Omental fat pad (tissue), 4 donors: Measurements from ENCODE around the gene AK9. TPM values are rescaled to one million over a fixed set of nuclear protein-coding genes. Genes with fewer than 3 reads are reported as not detected.

ENCODE experiments used
- ATAC-seq: fragments of 150-250 bp; one replicate; pipeline ENCODE4 v1.9.1; 2016; ENCODE audit warnings: mild to moderate bottlenecking, moderate library complexity; ENCODE audit not compliant: low FRiP score
- DNase-seq: peaks from one replicate; pipeline ENCODE4 v3.0.0-alpha.2; 2019; ENCODE audit warnings: low spot score
- total RNA-seq, 4 donors: library from RNA; depleted of rRNA; stranded (reverse); fragments of >200 nt; gene quantifications; one replicate each; pipeline ENCODE4 v1.1.0, GENCODE V29; 2016
- TF ChIP-seq, protein P1 (sequence below), 3 donors: fragments of 450-650 bp; IDR thresholded peaks; one replicate each; pipeline ENCODE4 v1.5.1; 2016 to 2017; ENCODE audit warnings: antibody characterized with exemption in 3 of 3, mild to moderate bottlenecking in 3 of 3, moderate library complexity in 2 of 3

The AK9 gene
- total RNA-seq, 4 donors from 2014 or later = 5.4 to 14.8 (median 8.2) TPM

DNA sequence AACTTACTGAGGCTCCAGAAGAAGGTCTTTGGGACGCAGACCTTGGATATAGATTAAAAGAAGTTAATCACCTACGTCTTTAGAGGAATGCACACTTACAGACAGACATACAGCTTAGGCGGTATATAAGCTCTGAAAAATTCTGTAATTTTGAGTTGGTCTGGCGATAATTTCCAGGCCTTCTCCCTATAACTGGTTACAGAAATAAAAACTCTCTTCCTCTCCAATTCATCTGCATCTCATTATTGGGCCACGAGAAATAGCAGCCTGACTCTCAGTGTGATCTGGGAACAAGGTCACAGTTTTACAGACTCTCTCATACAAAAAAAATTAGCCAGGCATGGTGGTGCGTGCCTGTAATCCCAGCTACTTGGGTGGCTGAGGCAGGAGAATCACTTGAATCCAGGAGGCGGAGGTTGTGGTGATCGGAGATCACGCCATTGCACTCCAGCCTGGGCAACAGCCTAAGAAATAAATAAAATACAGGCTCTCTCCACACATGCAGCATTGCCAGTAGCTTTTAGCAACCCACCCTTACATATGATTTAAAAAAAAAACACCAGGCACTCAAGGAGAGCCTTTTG is 212.7 kb downstream of the AK9 start:
- ATAC-seq (no peak), DNase-seq (no peak)
- TF ChIP-seq, protein P1, sequence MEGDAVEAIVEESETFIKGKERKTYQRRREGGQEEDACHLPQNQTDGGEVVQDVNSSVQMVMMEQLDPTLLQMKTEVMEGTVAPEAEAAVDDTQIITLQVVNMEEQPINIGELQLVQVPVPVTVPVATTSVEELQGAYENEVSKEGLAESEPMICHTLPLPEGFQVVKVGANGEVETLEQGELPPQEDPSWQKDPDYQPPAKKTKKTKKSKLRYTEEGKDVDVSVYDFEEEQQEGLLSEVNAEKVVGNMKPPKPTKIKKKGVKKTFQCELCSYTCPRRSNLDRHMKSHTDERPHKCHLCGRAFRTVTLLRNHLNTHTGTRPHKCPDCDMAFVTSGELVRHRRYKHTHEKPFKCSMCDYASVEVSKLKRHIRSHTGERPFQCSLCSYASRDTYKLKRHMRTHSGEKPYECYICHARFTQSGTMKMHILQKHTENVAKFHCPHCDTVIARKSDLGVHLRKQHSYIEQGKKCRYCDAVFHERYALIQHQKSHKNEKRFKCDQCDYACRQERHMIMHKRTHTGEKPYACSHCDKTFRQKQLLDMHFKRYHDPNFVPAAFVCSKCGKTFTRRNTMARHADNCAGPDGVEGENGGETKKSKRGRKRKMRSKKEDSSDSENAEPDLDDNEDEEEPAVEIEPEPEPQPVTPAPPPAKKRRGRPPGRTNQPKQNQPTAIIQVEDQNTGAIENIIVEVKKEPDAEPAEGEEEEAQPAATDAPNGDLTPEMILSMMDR (IDR thresholded peaks at IDR 0.05) = no peak

DNA sequence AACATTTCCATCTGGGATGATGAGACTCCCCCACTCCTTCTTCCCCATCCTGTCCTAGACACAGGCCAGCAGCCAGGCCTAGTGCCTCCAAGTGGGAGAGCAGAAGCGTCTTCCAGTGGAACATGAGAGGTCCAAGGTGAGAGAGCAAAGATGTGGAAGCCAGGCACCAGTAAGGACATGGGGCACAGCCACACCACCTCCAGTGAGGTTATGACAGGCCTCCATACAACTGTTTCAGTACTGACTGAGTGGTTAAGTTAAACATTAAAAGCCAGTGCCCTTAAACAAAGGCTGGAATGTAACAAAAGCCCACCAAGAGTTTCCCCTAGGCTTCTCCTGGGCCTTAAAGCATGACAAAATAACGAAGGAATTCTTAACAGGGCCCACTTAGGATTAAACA is 213.3 kb downstream of the AK9 start:
- no peak for DNase-seq
- no peak for ATAC-seq
- TF ChIP-seq, protein P1 (IDR thresholded peaks at IDR 0.05) = no peak

DNA sequence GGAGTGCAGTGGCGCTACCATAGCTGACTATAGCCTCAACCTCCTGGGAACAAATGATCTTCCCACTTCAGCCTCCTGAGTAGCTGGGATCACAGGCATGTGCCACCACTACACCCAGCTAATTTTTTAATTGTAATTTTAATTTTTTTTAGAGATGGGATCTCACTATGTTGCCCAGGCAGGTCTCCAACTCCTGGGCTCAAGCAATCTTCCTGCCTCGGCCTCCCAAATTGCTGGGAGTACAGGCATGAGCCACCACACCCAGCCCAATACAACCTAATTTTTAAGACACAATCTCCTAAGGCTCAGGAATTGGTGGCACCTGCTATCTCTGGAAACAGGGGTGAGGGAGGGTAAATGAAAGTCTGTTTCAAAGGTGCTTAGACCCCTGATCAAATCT is 213.8 kb downstream of the AK9 start:
- no peak for ATAC-seq
- TF ChIP-seq, protein P1 (IDR thresholded peaks at IDR 0.05) = no peak
- DNase-seq = no peak

DNA sequence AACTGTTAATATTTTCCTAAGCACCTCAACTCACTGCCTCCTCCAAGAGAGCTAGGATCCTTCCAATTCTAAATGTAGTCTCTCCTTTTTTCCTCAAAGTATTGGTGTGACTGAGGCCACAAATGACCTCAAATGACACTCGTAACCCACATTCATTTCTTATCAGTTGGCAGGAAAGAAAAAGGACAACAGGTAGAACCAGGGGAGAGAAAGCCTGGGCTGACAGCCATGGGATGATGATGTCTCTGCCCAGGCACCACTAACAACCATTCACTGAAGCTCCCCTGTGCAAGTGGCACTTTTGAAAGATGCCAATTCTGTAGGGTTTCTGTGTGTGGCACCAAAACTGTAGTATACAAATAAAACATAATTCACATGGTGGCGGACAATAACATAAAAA is 215.4 kb downstream of the AK9 start:
- TF ChIP-seq, protein P1 (IDR thresholded peaks at IDR 0.05) = no peak
- DNase-seq (no peak), ATAC-seq (no peak)

DNA sequence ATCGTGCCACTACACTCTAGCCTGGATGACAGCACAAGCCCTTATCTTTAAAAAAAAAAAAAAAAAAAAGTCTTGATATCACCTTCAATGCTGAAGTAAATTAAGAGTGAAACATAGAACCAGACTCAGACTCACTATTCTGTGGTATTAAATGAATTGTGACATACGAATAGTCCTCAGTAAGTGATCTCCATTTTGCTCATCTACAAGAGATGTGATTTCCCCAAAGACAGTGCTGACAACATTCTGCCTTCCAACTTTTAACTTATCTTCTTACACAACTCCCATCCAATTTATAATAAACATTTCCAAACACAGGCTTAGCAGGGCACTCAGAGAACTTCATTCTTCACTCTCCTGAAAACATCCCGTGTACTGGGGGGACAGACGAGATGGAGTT is 216.0 kb downstream of the AK9 start:
- no peak for DNase-seq
- TF ChIP-seq, protein P1 (IDR thresholded peaks at IDR 0.05) = no peak
- ATAC-seq = no peak

DNA sequence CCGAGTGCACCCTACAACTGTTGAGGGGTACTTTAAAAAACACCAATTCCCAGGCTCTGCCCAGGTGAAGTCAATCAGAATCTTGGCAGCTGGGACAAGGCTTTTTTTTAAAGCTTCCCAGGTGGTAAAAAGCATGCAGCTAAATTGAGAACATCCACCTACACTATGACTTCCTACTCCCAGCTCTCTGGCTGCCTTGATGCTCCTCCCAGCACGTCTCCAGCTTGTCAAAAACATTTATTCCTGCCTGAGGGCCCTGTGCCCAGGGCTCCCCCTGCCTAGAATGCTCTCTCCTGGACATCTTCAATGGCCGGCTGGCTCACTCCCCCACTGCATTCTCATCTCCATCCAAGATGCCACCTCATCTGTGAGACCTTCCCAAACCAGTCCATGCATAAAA is 217.9 kb downstream of the AK9 start:
- TF ChIP-seq, protein P1 (IDR thresholded peaks at IDR 0.05) = no peak
- DNase-seq (no peak), ATAC-seq (peak; percentile 30)

DNA sequence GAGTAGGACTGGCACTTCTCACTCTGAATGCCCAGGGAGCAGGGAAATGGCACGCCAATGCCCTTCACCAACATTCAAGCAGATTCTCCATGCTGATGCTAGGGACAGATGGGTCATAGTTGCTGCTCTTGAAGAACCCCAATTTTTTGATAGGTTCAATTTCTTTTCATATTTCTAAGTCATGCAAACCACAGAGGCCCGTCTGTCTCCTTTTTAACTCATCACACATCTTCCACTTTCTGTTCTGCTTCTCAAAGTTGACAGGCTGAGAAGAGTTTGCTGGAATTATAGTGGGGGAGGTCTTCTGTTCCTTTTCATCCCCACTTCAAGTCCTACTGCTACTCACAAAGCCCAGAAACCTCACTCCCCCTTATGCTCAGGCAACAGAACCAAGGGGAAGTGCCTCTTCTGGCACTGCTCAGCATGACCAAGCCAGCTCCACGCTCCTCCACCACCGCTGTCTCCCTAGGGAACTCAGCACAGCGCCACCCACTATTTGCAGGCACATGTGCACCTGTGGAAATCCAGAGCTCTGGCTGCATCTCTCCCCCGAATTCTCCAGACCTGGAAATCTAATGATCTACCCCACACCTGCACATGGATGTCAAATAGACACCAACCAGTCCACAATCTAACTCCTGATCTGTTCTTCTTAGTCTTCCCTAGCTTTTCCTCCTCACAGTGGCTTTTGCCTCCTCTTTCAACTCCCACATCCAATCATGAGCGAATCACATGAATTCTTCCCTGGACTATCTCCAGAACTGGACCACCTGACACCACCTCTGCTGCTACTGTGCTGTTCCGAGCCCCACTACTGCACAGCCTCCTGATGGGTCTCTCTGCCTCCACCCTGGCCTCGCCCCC is 218.6 kb downstream of the AK9 start:
- TF ChIP-seq, protein P1 (IDR thresholded peaks at IDR 0.05) = no peak
- no peak for ATAC-seq
- no peak for DNase-seq
